HG03432 (cell line): ENCODE results near the gene TNRC18.

Source experiments
- ATAC-seq: cut with Tn5 transposase; IDR thresholded peaks from one replicate; pipeline ENCODE4 v1.9.1; 2021; ENCODE audit warnings: mild to moderate bottlenecking, moderate library complexity; ENCODE audit not compliant: unreplicated experiment

The TNRC18 gene

DNA sequence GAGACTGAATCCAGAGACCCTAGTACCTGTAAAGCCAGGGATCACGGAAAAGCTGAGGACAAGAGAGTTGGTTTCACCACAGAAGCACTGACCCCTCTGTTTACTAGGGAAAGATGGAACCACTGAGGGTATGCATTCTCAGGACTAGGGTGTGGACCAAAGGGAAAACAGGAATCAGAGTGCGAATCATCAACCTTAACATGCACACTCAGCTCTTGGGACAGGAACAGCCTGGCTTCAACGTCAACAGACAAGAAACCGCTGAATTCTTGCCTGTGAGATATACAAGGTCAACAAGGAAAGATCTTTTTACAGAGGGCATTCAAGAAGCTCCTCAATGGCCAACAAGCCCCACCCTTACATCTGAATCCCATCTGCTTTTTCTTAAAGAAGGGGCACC, 14.9 kb downstream of the TNRC18 start:
- no peak for ATAC-seq

- no peak for ATAC-seq
Observed at GRCh38 chr7:5406957-5407945, 16.4 kb downstream of the TNRC18 start.

DNA sequence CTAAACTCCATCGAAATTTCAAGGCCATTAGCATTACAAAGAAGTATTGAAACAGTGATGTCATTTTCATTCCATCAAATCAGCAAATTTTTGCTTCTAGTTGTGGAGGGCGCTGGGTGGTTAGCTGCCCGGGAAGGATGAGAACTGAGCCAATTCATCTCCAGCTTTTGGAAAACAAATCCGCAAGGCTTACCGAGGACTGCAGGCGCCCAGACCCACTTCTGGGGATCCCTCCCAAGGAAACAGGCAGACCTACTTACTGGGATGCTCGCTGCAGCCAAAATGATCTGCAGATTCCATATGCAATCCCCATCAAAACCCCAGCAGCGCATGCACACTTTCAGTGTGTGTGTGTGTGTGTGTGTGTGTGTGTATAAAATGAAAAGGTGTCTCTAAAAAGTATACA, 19.2 kb downstream of the TNRC18 start:
- ATAC-seq = no peak

DNA sequence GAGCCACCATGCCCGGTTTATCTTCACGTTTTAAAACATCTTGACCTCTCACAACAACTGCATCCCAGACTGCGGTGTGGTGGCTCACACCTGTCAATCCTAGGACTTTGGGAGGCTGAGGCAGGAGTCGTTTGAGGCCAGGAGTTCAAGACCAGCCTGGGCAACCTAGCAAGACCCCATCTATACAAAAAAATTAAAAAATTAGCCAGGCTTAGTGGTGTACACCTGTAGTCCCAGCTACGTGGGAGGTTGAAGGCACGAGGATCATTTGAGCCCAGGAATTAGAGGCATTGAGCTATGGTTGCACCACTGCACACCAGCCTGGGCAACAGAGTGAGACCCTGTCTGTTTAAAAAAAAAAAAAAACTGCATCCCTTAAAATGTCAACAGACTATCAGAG, 20.2 kb downstream of the TNRC18 start:
- ATAC-seq = no peak

DNA sequence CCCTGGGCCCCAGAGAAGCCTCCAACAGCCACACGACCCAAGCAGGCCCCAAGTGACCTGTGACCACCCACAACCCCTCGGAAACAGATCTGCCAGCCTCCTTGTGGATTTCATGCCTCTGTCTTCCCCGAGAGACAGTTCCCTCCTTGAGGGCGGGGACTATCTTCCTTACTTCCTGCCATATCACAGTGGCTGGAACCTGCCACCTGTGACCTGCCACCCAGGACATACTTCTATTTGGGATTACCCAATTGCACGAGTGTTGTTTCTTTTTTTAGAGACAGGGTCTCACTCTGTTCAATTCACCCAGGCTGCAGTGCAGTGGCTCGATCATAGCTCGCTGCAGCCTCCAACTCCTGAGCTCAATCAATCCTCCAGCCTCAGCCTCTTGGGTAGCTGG, 25.9 kb downstream of the TNRC18 start:
- no peak for ATAC-seq

GRCh38 chr7:5396999-5397663, 26.5 kb downstream of the TNRC18 start:
- peak; percentile 90 for ATAC-seq

DNA sequence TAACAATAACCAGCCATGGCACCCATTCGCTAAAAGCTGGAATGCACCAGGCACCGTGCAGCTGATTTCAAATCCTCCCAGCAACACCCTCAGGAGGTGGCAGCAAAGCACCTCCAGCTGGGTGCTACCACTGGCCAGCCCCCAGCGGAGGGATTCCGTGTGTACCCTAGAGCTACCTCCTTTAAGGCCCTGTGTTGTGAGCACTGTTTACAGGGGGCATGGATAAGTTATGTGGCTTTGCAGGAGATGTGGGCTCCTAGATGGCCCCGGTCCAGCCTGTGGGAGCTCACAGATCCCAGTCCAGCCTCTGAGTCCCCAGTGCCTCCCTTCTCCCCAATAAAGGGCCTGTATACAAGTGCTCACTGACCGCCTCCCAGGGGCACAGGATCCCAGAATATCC, 27.1 kb downstream of the TNRC18 start:
- ATAC-seq = peak; percentile 49

DNA sequence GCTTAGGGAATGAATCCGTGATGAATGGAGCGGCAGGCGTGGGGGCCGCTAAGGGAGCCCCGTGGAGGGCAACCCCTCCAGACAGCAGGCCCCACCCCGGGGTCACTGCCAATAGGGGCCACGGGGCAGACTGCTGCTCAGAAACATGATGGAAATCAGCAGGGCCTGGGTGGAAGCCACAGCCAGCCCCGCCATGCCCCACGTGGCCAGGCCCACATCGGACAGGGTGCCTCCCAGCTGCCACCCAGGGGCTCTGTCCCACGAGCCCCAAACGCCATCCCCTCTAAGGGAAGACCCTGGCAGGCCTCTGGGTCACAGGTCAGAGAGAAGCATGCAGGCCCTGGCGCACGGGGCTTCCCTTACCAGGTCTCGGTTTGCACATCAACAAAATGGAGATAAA, 28.4 kb downstream of the TNRC18 start:
- ATAC-seq = no peak

- no peak for ATAC-seq
Observed at GRCh38 chr7:5394264-5395105, 29.1 kb downstream of the TNRC18 start.

GRCh38 chr7:5393748-5394147, 29.9 kb downstream of the TNRC18 start:
- ATAC-seq = no peak

DNA sequence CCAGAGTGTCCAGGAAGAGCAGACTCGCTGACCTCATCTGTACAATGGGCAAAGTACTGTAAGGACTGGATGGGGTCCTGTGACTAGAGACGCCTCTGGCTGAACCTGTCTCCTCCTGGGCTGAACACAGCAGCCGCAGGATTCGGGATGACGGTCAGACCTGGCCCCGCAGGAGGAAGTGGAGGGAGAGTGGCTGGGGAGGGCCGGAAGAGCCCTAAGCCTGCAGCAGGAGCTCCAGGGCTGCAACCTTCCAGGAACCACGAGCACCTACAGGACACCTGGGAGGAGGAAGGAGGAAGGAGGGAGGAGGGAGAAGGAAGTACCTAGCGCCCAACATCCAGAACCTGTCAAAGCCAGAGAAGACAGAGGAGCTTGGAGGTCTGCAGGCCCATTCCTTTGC, 30.3 kb downstream of the TNRC18 start:
- no peak for ATAC-seq

DNA sequence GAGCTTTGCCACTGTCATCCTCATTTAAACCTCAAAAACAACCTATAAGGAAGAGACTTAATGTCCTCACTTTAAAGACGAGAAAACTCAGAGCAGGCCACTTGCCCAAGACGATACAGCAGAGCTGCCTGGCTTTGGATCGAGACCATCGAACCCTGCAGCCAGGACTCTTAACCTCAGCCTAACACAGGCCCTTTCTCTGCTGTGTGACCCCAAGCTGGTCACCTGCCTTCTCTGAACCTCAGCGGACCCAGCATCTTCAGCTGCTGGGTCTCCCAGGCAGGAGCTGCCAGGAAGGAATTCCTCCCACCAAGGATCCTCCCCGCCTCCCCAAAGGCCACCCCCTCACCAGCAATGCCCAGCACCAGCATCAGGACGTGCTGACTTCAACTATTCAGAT, 32.7 kb downstream of the TNRC18 start:
- ATAC-seq = no peak

GRCh38 chr7:5388905-5389433, 34.7 kb downstream of the TNRC18 start:
- ATAC-seq = no peak

DNA sequence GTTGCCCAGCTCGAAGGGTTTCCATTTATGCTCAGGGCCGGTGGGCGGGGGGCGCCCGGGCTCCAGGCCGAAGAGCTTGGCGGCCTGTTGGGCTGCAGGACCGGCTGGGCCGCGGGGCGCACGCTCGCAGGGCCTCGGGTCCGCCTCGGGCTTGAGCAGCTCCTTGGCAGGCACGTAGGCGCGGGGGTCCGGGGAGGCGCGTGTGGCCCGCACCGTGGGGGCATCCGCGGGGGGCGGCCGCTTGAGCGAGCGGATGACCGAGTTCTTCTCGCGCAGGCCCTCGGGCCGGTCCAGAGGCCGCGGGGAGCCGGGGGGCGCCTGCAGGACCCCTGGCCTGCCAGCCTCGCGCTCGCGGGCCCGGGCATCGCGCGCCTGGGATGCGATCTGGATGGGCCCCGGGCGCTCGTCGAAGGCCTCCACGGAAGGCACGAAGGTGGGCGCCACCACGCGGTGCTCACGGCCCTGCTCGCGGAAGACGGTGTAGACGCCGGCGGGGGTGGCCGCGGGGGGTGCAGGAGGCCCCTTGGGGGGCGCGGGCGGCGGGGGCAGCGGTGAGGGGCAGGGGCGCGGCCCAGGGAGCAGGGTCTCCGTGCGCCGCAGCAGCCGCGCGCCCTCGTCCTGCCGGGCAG, 35.2 kb downstream of the TNRC18 start:
- no peak for ATAC-seq

GRCh38 chr7:5387711-5388245, 35.9 kb downstream of the TNRC18 start:
- ATAC-seq = no peak

DNA sequence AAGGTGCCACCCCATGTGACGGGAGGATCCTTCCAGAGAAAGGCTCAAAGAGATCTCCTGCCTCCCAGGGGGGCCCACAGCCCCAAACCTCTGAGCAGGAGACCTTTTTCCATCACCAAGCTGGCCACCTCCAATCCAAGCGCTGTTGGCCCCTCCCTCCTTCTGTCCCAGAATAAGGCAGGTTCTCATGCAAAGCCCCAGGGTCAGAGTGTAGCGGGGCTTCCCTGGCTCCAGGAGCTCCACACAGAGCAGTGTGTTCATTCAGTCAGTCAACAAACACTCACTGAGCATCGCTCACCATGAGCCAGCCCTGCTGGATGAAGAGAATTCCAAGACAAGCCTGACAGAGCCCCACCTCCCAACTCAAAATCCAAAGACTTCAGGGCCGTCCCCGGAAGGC, 39.0 kb downstream of the TNRC18 start:
- no peak for ATAC-seq

GRCh38 chr7:5383314-5384098, 40.1 kb downstream of the TNRC18 start:
- no peak for ATAC-seq

DNA sequence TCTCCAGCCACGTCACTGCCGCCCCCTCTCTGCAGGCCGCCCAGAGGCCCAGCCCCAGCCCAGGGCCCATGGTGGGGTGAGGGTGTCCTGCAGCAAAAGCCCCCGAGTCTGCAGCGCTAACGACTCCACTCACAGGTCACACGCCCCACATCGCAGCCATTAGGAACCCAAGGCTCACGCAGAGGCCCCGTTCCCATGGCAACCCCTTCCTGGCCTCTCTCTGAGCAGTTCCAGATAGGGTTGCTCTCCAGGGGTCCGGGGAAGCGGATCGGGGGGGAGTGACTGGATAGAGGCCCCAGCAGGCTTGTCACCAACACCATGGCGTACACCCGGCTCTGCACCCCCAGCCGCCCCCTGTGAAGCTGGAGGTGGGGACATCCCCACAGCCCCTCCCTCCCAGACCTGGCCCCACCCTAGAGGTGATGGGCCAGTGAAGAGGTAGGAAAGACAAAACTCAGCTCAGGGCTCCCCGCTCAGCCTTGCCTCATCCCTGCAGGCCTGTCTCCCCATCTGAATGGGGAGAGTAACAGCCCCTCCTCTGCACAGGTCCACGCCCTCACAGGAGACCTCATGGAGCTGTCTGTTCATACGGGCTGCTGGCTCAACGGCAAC, 41.2 kb downstream of the TNRC18 start:
- no peak for ATAC-seq
